ENCODE results near the gene PI16. TPM values are rescaled to one million over a fixed set of nuclear protein-coding genes. Genes with fewer than 3 reads are reported as not detected.
"Not testable (repeated sequence)": the region's sequence is repeated elsewhere in the genome, so short reads cannot be mapped to it uniquely, and the experiment has no call there.

PI16 gene
- polyA plus RNA-seq, 2 donors: 1.9 to 2.7 TPM

GRCh38 chr6:36984581-36985416 lies 30.3 kb downstream of the PI16 start:
- Histone ChIP-seq H3K36me3 (ENCODE audit: control insufficient read depth in 2 of 2, insufficient read depth in 2 of 2, low read length in 1 of 2) (peaks cover 2 to 6% of the 10 kb centered on the region in 2 donors), H3K27ac (ENCODE audit: low read depth in 2 of 2, low read length in 1 of 2) (peak overlapping the region; percentile 33 to 79), H3K4me1 (ENCODE audit: control insufficient read depth in 2 of 2, insufficient read depth in 2 of 2, low read length in 1 of 2) (peaks cover 0 to 14% of the 10 kb centered on the region in 2 donors), H3K27me3 (ENCODE audit: control insufficient read depth in 1 of 2, insufficient read depth in 2 of 2, low read length in 2 of 2) (no peaks in the 10 kb centered on the region), H3K9me3 (ENCODE audit: control insufficient read depth in 2 of 2, insufficient read depth in 1 of 2, low read depth in 1 of 2, low read length in 1 of 2) (no peaks in the 10 kb centered on the region), H3K4me3 (ENCODE audit: low read depth in 1 of 2, low read length in 2 of 2) (peak overlapping the region; percentile 99)
- 6 to 7% methylated on average over 19 of the region's 19 CpGs for WGBS, 2 donors

GRCh38 chr6:36985417-36985807 lies 30.9 kb downstream of the PI16 start:
- Histone ChIP-seq H3K4me1 (ENCODE audit: control insufficient read depth in 2 of 2, insufficient read depth in 2 of 2, low read length in 1 of 2) (peaks cover 0 to 14% of the 10 kb centered on the region in 2 donors), H3K27ac (ENCODE audit: low read depth in 2 of 2, low read length in 1 of 2) (peak overlapping the region; percentile 96), H3K4me3 (ENCODE audit: low read depth in 1 of 2, low read length in 2 of 2) (peak overlapping the region; percentile 99), H3K9me3 (ENCODE audit: control insufficient read depth in 2 of 2, insufficient read depth in 1 of 2, low read depth in 1 of 2, low read length in 1 of 2) (no peaks in the 10 kb centered on the region), H3K36me3 (ENCODE audit: control insufficient read depth in 2 of 2, insufficient read depth in 2 of 2, low read length in 1 of 2) (peaks cover 2 to 6% of the 10 kb centered on the region in 2 donors), H3K27me3 (ENCODE audit: control insufficient read depth in 1 of 2, insufficient read depth in 2 of 2, low read length in 2 of 2) (no peaks in the 10 kb centered on the region)
- 0 to 1% methylated on average over 15 of the region's 15 CpGs for WGBS, 2 donors

GRCh38 chr6:36985808-36986703 lies 31.5 kb downstream of the PI16 start, which contains the start of gene MTCH1:
MTCH1 (minus strand) TSS chr6:36986196; CDS start chr6:36986173, 23 bp downstream.
- WGBS, 2 donors: 1% methylated on average over 70 to 101 of the region's 101 CpGs

GRCh38 chr6:36986704-36987047 lies 32.1 kb downstream of the PI16 start:
- peaks cover 0 to 11% of the 10 kb centered on the region in 2 donors for H3K4me1 ChIP-seq (ENCODE audit: control insufficient read depth in 2 of 2, insufficient read depth in 2 of 2, low read length in 1 of 2)
- H3K27ac ChIP-seq (ENCODE audit: low read depth in 2 of 2, low read length in 1 of 2): peak overlapping the region; percentile 96
- no peaks in the 10 kb centered on the region for H3K36me3 ChIP-seq (ENCODE audit: control insufficient read depth in 2 of 2, insufficient read depth in 2 of 2, low read length in 1 of 2)
- peak overlapping the region; percentile 99 for H3K4me3 ChIP-seq (ENCODE audit: low read depth in 1 of 2, low read length in 2 of 2)
- H3K27me3 ChIP-seq (ENCODE audit: control insufficient read depth in 1 of 2, insufficient read depth in 2 of 2, low read length in 2 of 2): no peaks in the 10 kb centered on the region
- 1 to 4% methylated on average over 8 of the region's 8 CpGs for WGBS, 2 donors
- no peaks in the 10 kb centered on the region for H3K9me3 ChIP-seq (ENCODE audit: control insufficient read depth in 2 of 2, insufficient read depth in 1 of 2, low read depth in 1 of 2, low read length in 1 of 2)

More at GRCh38 chr6:36985808-36986703, 31.5 kb downstream of the PI16 start, which contains the start of gene MTCH1:
- Histone ChIP-seq H3K27me3 (ENCODE audit: control insufficient read depth in 1 of 2, insufficient read depth in 2 of 2, low read length in 2 of 2) (no peaks in the 10 kb centered on the region), H3K9me3 (ENCODE audit: control insufficient read depth in 2 of 2, insufficient read depth in 1 of 2, low read depth in 1 of 2, low read length in 1 of 2) (no peaks in the 10 kb centered on the region), H3K36me3 (ENCODE audit: control insufficient read depth in 2 of 2, insufficient read depth in 2 of 2, low read length in 1 of 2) (peaks cover 0 to 3% of the 10 kb centered on the region in 2 donors), H3K4me1 (ENCODE audit: control insufficient read depth in 2 of 2, insufficient read depth in 2 of 2, low read length in 1 of 2) (peaks cover 0 to 11% of the 10 kb centered on the region in 2 donors), H3K4me3 (ENCODE audit: low read depth in 1 of 2, low read length in 2 of 2) (peak within 1 kb of the TSS; percentile 99), H3K27ac (ENCODE audit: low read depth in 2 of 2, low read length in 1 of 2) (peak within 1 kb of the TSS; percentile 96)

GRCh38 chr6:36989264-36989663 lies 34.7 kb downstream of the PI16 start:
- Histone ChIP-seq H3K27me3 (ENCODE audit: control insufficient read depth in 1 of 2, insufficient read depth in 2 of 2, low read length in 2 of 2) (no peaks in the 10 kb centered on the region), H3K4me3 (ENCODE audit: low read depth in 1 of 2, low read length in 2 of 2) (no peak overlapping the region), H3K4me1 (ENCODE audit: control insufficient read depth in 2 of 2, insufficient read depth in 2 of 2, low read length in 1 of 2) (peaks cover 0 to 8% of the 10 kb centered on the region in 2 donors), H3K9me3 (ENCODE audit: control insufficient read depth in 2 of 2, insufficient read depth in 1 of 2, low read depth in 1 of 2, low read length in 1 of 2) (no peaks in the 10 kb centered on the region), H3K36me3 (ENCODE audit: control insufficient read depth in 2 of 2, insufficient read depth in 2 of 2, low read length in 1 of 2) (no peaks in the 10 kb centered on the region), H3K27ac (ENCODE audit: low read depth in 2 of 2, low read length in 1 of 2) (no peak overlapping the region)
- WGBS, 2 donors: 81 to 82% methylated on average over 6 of the region's 6 CpGs

GRCh38 chr6:36990401-36990800 lies 35.9 kb downstream of the PI16 start:
- not testable (repeated sequence) for H3K4me3 ChIP-seq (ENCODE audit: low read depth in 1 of 2, low read length in 2 of 2); H3K27ac ChIP-seq (ENCODE audit: low read depth in 2 of 2, low read length in 1 of 2)

GRCh38 chr6:36997811-36998722 lies 43.5 kb downstream of the PI16 start:
- H3K27ac ChIP-seq (ENCODE audit: low read depth in 2 of 2, low read length in 1 of 2): peak overlapping the region; percentile 14 to 68
- H3K4me3 ChIP-seq (ENCODE audit: low read depth in 1 of 2, low read length in 2 of 2): no peak overlapping the region
- WGBS, 2 donors: 41 to 54% methylated on average over 18 of the region's 18 CpGs
- no peaks in the 10 kb centered on the region for H3K27me3 ChIP-seq (ENCODE audit: control insufficient read depth in 1 of 2, insufficient read depth in 2 of 2, low read length in 2 of 2)
- H3K36me3 ChIP-seq (ENCODE audit: control insufficient read depth in 2 of 2, insufficient read depth in 2 of 2, low read length in 1 of 2): no peaks in the 10 kb centered on the region
- no peaks in the 10 kb centered on the region for H3K9me3 ChIP-seq (ENCODE audit: control insufficient read depth in 2 of 2, insufficient read depth in 1 of 2, low read depth in 1 of 2, low read length in 1 of 2)
- H3K4me1 ChIP-seq (ENCODE audit: control insufficient read depth in 2 of 2, insufficient read depth in 2 of 2, low read length in 1 of 2): peaks cover 0 to 8% of the 10 kb centered on the region in 2 donors

More at GRCh38 chr6:36990401-36990800, 35.9 kb downstream of the PI16 start:
- not testable (repeated sequence) for H3K4me1 ChIP-seq (ENCODE audit: control insufficient read depth in 2 of 2, insufficient read depth in 2 of 2, low read length in 1 of 2); H3K9me3 ChIP-seq (ENCODE audit: control insufficient read depth in 2 of 2, insufficient read depth in 1 of 2, low read depth in 1 of 2, low read length in 1 of 2); H3K27me3 ChIP-seq (ENCODE audit: control insufficient read depth in 1 of 2, insufficient read depth in 2 of 2, low read length in 2 of 2); H3K36me3 ChIP-seq (ENCODE audit: control insufficient read depth in 2 of 2, insufficient read depth in 2 of 2, low read length in 1 of 2)
- WGBS, 2 donors: 79 to 85% methylated on average over 2 of the region's 2 CpGs

- Histone ChIP-seq H3K27ac (ENCODE audit: low read depth in 2 of 2, low read length in 1 of 2) (peak overlapping the region in 1 of 2 donors; percentile 68), H3K4me3 (ENCODE audit: low read depth in 1 of 2, low read length in 2 of 2) (no peak overlapping the region), H3K4me1 (ENCODE audit: control insufficient read depth in 2 of 2, insufficient read depth in 2 of 2, low read length in 1 of 2) (peaks cover 0 to 8% of the 10 kb centered on the region in 2 donors), H3K9me3 (ENCODE audit: control insufficient read depth in 2 of 2, insufficient read depth in 1 of 2, low read depth in 1 of 2, low read length in 1 of 2) (no peaks in the 10 kb centered on the region), H3K27me3 (ENCODE audit: control insufficient read depth in 1 of 2, insufficient read depth in 2 of 2, low read length in 2 of 2) (no peaks in the 10 kb centered on the region), H3K36me3 (ENCODE audit: control insufficient read depth in 2 of 2, insufficient read depth in 2 of 2, low read length in 1 of 2) (no peaks in the 10 kb centered on the region)
- 62 to 73% methylated on average over 8 of the region's 8 CpGs for WGBS, 2 donors
Measured at GRCh38 chr6:36998723-36999038, 44.1 kb downstream of the PI16 start.

All from esophagus (tissue), 2 donors.